Heart left ventricle (tissue), 13 donors: ENCODE results near the gene SLC25A13.

Source experiments
- POLR2A ChIP-seq, 2 donors: fragments of 450-650 bp; IDR thresholded peaks; one replicate each; pipeline ENCODE4 v1.6.1; 2017; ENCODE audit warnings: antibody characterized with exemption in 2 of 2, mild to moderate bottlenecking in 2 of 2, moderate library complexity in 2 of 2
- TF ChIP-seq, protein P1 (sequence below), 12 donors: fragments of 200-600 bp; sonication (generic) in 4 of 12; IDR thresholded peaks; one replicate each; pipeline versions ENCODE4 v1.5.0 to v1.8.0; 2018 to 2022; ENCODE audit warnings: antibody characterized with exemption in 12 of 12, mild to moderate bottlenecking in 5 of 12
- donor health status: ischemic (EF 13 %, LVEDD 7.1; RV severe dilation, severe dysfunction).
- donor health status: DM: no; HTN: yes; CAD: no.
- donor health status: DM: no; HTN: no; CAD: no.
- donor health status: ischemic (EF 25% LVEDD 6.9; RV normal size, moderate dysfunction).
- donor health status: ischemic (EF 25% LVEDD 5.7; RV mildly dilated, moderate dysfunction).
- donor health status: ischemic (EF 35%, LVEDD 5.7; RV mildly dilated, moderate dysfunction).
- donor health status: nonischemic (EF 11% LVEDD 7.7; RV severe dilation, severe dysfunction).
- donor health status: DM: yes; HTN: yes; CAD: no.
- donor health status: PGD.
- donor health status: ischemic (EF 29% LVEDD 5.4; RV normal size, mild dysfunction).
- donor health status: nonischemic (EF 23%, LVEDD 6.1; RV moderate dilation, normal function).

DNA sequence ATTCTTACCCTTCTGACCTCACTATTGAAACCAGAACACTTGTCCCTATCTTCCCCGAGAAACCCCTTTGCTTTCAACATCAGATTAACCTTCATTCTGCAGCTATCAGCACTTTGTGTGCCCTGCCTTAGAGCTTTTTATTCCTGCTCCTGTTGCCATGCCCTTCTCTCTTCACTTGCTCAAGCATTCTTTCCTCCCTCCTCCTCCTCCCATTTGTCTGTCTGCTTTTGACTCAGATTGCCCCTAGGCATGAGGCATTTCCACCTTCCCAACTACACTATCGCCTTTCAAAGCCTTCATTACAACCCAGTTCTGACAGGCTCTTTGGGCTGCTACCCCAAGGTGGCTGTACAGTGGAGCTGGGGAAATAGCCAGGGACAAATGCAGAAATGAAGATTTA, 143.3 kb downstream of the SLC25A13 start:
- no peak for TF ChIP-seq POLR2A (IDR thresholded peaks at IDR 0.05)
- TF ChIP-seq, protein P1, sequence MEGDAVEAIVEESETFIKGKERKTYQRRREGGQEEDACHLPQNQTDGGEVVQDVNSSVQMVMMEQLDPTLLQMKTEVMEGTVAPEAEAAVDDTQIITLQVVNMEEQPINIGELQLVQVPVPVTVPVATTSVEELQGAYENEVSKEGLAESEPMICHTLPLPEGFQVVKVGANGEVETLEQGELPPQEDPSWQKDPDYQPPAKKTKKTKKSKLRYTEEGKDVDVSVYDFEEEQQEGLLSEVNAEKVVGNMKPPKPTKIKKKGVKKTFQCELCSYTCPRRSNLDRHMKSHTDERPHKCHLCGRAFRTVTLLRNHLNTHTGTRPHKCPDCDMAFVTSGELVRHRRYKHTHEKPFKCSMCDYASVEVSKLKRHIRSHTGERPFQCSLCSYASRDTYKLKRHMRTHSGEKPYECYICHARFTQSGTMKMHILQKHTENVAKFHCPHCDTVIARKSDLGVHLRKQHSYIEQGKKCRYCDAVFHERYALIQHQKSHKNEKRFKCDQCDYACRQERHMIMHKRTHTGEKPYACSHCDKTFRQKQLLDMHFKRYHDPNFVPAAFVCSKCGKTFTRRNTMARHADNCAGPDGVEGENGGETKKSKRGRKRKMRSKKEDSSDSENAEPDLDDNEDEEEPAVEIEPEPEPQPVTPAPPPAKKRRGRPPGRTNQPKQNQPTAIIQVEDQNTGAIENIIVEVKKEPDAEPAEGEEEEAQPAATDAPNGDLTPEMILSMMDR (IDR thresholded peaks at IDR 0.05) = no peak
